Dermis microvascular lymphatic vessel endothelial cell (primary cell): ENCODE data around the gene ATL2. TPM values are rescaled to one million over a fixed set of nuclear protein-coding genes. Genes with fewer than 3 reads are reported as not detected.

ENCODE experiments used
- DNase-seq, 2 donors: peaks; one replicate each; pipeline versions ENCODE4 v3.0.0 to v3.0.0-alpha.2; 2010; ENCODE audit warnings: low read depth in 2 of 2
- total RNA-seq: library from RNA; depleted of rRNA; stranded (reverse); fragments of >200 nt; gene quantifications from 2 replicates; pipeline ENCODE4 v1.2.1, GENCODE V29; 2014

ATL2 gene
- total RNA-seq, 1 donor from 2014 or later = 47.0 TPM

- no peak for DNase-seq
Observed at GRCh38 chr2:38248707-38249106, 128.4 kb downstream of the ATL2 start.

- no peak for DNase-seq
Observed at GRCh38 chr2:38248255-38248654, 128.8 kb downstream of the ATL2 start.

- no peak for DNase-seq
Observed at GRCh38 chr2:38246105-38246504, 131.0 kb downstream of the ATL2 start.

GRCh38 chr2:38245114-38245641, 131.9 kb downstream of the ATL2 start:
- DNase-seq = no peak

- DNase-seq = no peak
Observed at GRCh38 chr2:38244301-38244700, 132.8 kb downstream of the ATL2 start.

Other genes with a start within 250 kb of the ATL2 start
- gene HNRNPLL, start 225.7 kb upstream of the ATL2 start, total RNA-seq = 35.6 and 37.0 TPM in 2 replicates